C4-2B (cell line): ENCODE results near the gene AGXT2.

Source experiments
- CTCF ChIP-seq: fragments of 450-650 bp; conservative IDR thresholded peaks from 2 replicates; pipeline ENCODE4 v1.5.1; 2017; ENCODE audit warnings: mild to moderate bottlenecking
- ZFX ChIP-seq: fragments of 450-650 bp; IDR thresholded peaks from 2 replicates; pipeline ENCODE4 v1.6.1; 2017

- TF ChIP-seq CTCF: no peak
- no peak for TF ChIP-seq ZFX
These were observed 77.2 kb downstream of the AGXT2 start for GRCh38 chr5:34970552-34970951.
